GM06990 (cell line): ENCODE measurements around the gene C5AR2.

Source experiments
- DNase-seq: peaks from one replicate; pipeline ENCODE4 v3.0.0-alpha.2; 2011; ENCODE audit not compliant: insufficient read length; ENCODE audit errors: extremely low read depth
- H3K27me3 ChIP-seq: replicated peaks from 2 replicates; pipeline ENCODE4 v1.6.0; 2011; ENCODE audit warnings: low read length; ENCODE audit not compliant: control insufficient read depth, insufficient read depth
- H3K36me3 ChIP-seq: 2 replicates; pipeline ENCODE4 v1.5.1; 2011; ENCODE audit warnings: low read length; ENCODE audit not compliant: control insufficient read depth, insufficient read depth
- H3K4me3 ChIP-seq: replicated peaks from 2 replicates; pipeline ENCODE4 v1.5.1; 2011; ENCODE audit warnings: low read depth, mild to moderate bottlenecking, control low read depth, low read length
- TF ChIP-seq, protein P1 (sequence below): IDR thresholded peaks from 2 replicates; pipeline ENCODE4 v1.5.1; 2011; ENCODE audit warnings: low read length, control low read depth, mild to moderate bottlenecking, inconsistent platforms; ENCODE audit not compliant: insufficient read depth, poor library complexity, severe bottlenecking

C5AR2 gene

DNA sequence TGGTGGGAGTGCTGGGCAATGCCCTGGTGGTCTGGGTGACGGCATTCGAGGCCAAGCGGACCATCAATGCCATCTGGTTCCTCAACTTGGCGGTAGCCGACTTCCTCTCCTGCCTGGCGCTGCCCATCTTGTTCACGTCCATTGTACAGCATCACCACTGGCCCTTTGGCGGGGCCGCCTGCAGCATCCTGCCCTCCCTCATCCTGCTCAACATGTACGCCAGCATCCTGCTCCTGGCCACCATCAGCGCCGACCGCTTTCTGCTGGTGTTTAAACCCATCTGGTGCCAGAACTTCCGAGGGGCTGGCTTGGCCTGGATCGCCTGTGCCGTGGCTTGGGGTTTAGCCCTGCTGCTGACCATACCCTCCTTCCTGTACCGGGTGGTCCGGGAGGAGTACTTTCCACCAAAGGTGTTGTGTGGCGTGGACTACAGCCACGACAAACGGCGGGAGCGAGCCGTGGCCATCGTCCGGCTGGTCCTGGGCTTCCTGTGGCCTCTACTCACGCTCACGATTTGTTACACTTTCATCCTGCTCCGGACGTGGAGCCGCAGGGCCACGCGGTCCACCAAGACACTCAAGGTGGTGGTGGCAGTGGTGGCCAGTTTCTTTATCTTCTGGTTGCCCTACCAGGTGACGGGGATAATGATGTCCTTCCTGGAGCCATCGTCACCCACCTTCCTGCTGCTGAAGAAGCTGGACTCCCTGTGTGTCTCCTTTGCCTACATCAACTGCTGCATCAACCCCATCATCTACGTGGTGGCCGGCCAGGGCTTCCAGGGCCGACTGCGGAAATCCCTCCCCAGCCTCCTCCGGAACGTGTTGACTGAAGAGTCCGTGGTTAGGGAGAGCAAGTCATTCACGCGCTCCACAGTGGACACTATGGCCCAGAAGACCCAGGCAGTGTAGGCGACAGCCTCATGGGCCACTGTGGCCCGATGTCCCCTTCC, 11.8 kb upstream of the C5AR2 start:
- DNase-seq = no peak
- H3K36me3 ChIP-seq = no peaks in the 10 kb centered on the region
- H3K27me3 ChIP-seq = no peaks in the 10 kb centered on the region
- H3K4me3 ChIP-seq = no peak overlapping the region
- TF ChIP-seq, protein P1, sequence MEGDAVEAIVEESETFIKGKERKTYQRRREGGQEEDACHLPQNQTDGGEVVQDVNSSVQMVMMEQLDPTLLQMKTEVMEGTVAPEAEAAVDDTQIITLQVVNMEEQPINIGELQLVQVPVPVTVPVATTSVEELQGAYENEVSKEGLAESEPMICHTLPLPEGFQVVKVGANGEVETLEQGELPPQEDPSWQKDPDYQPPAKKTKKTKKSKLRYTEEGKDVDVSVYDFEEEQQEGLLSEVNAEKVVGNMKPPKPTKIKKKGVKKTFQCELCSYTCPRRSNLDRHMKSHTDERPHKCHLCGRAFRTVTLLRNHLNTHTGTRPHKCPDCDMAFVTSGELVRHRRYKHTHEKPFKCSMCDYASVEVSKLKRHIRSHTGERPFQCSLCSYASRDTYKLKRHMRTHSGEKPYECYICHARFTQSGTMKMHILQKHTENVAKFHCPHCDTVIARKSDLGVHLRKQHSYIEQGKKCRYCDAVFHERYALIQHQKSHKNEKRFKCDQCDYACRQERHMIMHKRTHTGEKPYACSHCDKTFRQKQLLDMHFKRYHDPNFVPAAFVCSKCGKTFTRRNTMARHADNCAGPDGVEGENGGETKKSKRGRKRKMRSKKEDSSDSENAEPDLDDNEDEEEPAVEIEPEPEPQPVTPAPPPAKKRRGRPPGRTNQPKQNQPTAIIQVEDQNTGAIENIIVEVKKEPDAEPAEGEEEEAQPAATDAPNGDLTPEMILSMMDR = no peak

DNA sequence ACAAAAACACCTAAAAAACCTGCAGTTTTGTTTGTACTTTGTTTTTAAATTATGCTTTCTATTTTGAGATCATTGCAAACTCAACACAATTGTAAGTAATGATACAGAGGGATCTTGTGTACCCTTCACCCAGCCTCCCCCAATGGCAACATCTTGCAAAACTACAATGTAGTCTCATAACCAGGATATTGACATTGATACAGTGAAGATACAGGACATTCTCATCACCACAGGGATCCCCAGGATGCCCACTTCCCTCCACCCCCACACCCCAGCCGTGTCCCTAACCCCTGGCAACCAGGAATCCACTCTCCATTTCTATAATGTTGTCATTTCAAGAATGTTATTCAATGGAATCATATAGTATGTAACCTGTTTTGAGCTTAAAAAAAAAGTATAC, 10.3 kb upstream of the C5AR2 start:
- H3K27me3 ChIP-seq = no peaks in the 10 kb centered on the region
- H3K36me3 ChIP-seq = no peaks in the 10 kb centered on the region
- TF ChIP-seq, protein P1 = no peak
- H3K4me3 ChIP-seq = no peak overlapping the region
- no peak for DNase-seq

DNA sequence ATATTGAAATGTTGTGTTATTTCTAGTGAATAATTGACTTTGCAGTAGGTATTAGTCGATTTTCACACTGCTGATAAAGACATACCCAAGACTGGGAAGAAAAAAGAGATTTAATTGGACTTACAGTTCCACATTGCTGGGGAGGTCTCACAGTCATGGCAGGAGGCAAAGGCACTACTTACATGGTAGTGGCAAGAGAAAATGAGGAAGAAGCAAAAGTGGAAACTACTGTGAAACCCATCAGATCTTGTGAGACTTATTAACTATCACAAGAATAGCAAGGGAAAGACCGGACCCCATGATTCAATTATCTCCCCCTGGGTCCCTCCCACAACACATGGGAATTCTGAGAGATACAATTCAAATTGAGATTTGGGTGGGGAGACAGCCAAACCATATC, 9.9 kb upstream of the C5AR2 start:
- no peak for DNase-seq
- TF ChIP-seq, protein P1 = no peak
- Histone ChIP-seq H3K27me3 (no peaks in the 10 kb centered on the region), H3K36me3 (no peaks in the 10 kb centered on the region), H3K4me3 (no peak overlapping the region)

GRCh38 chr19:47323409-47323808, 8.6 kb upstream of the C5AR2 start:
- Histone ChIP-seq H3K4me3 (no peak overlapping the region), H3K27me3 (no peaks in the 10 kb centered on the region), H3K36me3 (no peaks in the 10 kb centered on the region)
- TF ChIP-seq, protein P1 = no peak
- no peak for DNase-seq

DNA sequence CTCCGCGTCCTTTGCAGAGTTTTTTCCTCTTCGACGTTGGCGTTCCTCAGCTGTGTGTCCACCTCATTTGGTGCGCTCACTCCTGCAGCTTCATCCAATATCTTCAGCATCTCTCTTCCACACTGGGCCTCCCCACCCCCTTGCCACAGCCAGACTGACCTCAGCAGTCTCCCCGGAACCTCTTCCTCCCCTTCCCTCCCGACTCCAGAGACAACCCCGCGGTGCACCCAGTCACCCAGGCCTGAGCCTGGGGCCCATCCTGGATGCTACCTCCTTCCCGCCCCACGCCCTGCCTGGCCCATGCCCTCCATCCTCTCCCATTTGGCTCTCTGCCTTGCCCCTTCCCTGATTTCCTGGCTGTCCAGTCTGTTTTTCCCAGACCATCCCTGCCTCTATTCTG, 8.1 kb upstream of the C5AR2 start:
- H3K4me3 ChIP-seq = no peak overlapping the region
- H3K27me3 ChIP-seq = no peaks in the 10 kb centered on the region
- DNase-seq = no peak
- TF ChIP-seq, protein P1 = no peak
- no peaks in the 10 kb centered on the region for H3K36me3 ChIP-seq
